Mammary epithelial cell (primary cell): Measurements from ENCODE around the gene SDK1.

Experiments
- EZH2 ChIP-seq: IDR thresholded peaks from 2 replicates; pipeline ENCODE4 v1.6.1; 2012; ENCODE audit warnings: low read length, inconsistent platforms, borderline replicate concordance
- TF ChIP-seq, protein P1 (sequence below), 2 donors: IDR thresholded peaks in 1 of 2; conservative IDR thresholded peaks in 1 of 2; 2 replicates each; pipeline ENCODE4 v1.5.1; 2011 to 2012; ENCODE audit warnings: inconsistent platforms in 2 of 2, low read length in 2 of 2, mild to moderate bottlenecking in 2 of 2, control low read depth in 1 of 2, low read depth in 1 of 2; ENCODE audit not compliant: insufficient read depth in 1 of 2; ENCODE audit errors: extremely low read depth in 1 of 2

- TF ChIP-seq, protein P1, sequence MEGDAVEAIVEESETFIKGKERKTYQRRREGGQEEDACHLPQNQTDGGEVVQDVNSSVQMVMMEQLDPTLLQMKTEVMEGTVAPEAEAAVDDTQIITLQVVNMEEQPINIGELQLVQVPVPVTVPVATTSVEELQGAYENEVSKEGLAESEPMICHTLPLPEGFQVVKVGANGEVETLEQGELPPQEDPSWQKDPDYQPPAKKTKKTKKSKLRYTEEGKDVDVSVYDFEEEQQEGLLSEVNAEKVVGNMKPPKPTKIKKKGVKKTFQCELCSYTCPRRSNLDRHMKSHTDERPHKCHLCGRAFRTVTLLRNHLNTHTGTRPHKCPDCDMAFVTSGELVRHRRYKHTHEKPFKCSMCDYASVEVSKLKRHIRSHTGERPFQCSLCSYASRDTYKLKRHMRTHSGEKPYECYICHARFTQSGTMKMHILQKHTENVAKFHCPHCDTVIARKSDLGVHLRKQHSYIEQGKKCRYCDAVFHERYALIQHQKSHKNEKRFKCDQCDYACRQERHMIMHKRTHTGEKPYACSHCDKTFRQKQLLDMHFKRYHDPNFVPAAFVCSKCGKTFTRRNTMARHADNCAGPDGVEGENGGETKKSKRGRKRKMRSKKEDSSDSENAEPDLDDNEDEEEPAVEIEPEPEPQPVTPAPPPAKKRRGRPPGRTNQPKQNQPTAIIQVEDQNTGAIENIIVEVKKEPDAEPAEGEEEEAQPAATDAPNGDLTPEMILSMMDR (conservative IDR thresholded peaks at IDR 0.05 in 1 of 2, IDR thresholded peaks at IDR 0.05 in 1 of 2; ENCODE audit: extremely low read depth in 1 of 2, insufficient read depth in 1 of 2, low read depth in 1 of 2, low read length in 2 of 2), result no peak
- TF ChIP-seq EZH2, result no peak
These were observed 694.1 kb downstream of the SDK1 start for GRCh38 chr7:3995187-3995586.
